A673 (cell line): ENCODE results near the gene SETD1A.
"Not testable (repeated sequence)": the region's sequence is repeated elsewhere in the genome, so short reads cannot be mapped to it uniquely, and the experiment has no call there.

Source experiments
- EZH2 ChIP-seq: fragments of 200-600 bp; sonication (generic); IDR thresholded peaks from 2 replicates; pipeline ENCODE4 v1.6.1; 2017; ENCODE audit warnings: borderline replicate concordance, low read depth, mild to moderate bottlenecking, mixed read lengths, antibody characterized with exemption, low read length; ENCODE audit not compliant: poor library complexity, severe bottlenecking
- TF ChIP-seq, protein P1 (sequence below): fragments of 300-800, 200-600 bp; sonication (generic); conservative IDR thresholded peaks from 2 replicates; pipeline ENCODE4 v1.5.1; 2017; ENCODE audit warnings: low read depth, mild to moderate bottlenecking, antibody characterized with exemption, low read length, moderate library complexity, mixed read lengths

DNA sequence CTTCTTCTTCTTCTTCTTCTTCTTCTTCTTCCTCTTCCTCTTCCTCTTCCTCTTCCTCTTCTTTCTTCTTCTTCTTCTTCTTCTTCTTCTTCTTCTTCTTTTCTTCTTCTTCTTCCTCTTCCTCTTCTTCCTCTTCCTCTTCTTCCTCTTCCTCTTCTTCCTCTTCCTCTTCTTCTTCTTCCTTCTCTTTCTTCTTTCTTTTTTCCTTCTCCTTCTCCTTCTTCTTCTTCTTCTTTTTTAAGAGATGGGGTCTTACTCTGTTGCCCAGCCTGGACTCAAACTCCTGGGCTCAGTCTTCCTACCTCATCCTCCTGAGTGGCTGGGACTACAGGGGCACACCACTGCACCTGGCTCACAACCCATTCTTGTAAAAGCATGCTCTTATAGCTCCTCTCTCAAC lies 55.7 kb downstream of the SETD1A start:
- TF ChIP-seq, protein P1, sequence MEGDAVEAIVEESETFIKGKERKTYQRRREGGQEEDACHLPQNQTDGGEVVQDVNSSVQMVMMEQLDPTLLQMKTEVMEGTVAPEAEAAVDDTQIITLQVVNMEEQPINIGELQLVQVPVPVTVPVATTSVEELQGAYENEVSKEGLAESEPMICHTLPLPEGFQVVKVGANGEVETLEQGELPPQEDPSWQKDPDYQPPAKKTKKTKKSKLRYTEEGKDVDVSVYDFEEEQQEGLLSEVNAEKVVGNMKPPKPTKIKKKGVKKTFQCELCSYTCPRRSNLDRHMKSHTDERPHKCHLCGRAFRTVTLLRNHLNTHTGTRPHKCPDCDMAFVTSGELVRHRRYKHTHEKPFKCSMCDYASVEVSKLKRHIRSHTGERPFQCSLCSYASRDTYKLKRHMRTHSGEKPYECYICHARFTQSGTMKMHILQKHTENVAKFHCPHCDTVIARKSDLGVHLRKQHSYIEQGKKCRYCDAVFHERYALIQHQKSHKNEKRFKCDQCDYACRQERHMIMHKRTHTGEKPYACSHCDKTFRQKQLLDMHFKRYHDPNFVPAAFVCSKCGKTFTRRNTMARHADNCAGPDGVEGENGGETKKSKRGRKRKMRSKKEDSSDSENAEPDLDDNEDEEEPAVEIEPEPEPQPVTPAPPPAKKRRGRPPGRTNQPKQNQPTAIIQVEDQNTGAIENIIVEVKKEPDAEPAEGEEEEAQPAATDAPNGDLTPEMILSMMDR, result not testable (repeated sequence)
- not testable (repeated sequence) for TF ChIP-seq EZH2
